ENCODE results near the gene MUS81.

The MUS81 gene

GRCh38 chr11:65861533-65862183 is 1.4 kb downstream of the MUS81 start:
- DNase-seq, result no peak

DNA sequence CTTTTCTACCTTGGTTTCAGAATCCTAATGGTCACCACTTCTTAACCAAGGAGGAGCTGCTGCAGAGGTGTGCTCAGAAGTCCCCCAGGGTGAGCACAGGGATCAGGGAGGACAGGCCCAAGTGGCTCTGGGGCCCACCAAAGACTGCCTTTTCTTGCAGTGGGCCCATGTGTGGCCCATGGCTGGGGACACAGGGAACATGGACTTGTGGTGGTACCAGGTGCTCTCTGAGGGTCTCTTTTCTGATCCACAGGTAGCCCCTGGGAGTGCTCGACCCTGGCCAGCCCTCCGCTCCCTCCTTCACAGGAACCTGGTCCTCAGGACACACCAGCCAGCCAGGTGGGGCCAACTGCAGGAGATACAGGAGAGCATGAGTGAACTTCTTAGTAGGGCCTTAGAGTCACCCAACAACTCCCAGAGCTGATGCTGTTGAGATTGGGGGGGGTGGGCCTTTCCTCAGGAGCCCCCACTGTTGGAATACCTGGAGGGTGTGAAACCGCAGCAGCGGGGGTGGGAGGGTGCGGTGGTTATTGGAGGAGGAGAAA is 2.0 kb downstream of the MUS81 start:
- DNase-seq, result no peak

DNA sequence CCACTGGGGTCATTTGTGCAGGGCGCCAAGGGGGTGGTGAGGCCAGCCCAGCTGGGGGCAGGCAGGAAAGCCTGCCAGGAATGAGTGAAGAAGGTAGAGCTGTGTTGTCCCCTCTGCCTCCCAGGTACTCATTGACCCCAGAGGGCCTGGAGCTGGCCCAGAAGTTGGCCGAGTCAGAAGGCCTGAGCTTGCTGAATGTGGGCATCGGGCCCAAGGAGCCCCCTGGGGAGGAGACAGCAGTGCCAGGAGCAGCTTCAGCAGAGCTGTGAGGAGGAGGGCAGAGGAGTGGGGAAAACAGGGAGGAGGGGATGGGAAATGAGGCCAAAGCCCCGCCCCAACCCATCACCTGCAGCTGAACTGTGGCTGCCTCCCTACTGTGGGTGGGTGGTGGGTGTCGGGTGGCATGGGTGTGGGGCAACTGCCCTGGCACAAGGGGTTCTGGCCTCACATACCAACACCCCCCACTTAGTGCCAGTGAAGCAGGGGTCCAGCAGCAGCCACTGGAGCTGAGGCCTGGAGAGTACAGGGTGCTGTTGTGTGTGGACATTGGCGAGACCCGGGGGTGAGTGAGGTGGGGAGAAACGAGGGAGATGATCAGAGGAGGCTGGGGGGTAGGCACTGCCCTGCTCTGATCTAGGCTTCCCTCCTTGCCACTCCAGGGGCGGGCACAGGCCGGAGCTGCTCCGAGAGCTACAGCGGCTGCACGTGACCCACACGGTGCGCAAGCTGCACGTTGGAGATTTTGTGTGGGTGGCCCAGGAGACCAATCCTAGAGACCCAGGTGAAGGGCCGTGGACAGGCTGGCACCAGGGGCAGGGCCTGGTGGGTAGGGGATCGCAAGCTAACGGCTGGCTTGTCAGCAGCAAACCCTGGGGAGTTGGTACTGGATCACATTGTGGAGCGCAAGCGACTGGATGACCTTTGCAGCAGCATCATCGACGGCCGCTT is 3.0 kb downstream of the MUS81 start:
- DNase-seq, result no peak

DNA sequence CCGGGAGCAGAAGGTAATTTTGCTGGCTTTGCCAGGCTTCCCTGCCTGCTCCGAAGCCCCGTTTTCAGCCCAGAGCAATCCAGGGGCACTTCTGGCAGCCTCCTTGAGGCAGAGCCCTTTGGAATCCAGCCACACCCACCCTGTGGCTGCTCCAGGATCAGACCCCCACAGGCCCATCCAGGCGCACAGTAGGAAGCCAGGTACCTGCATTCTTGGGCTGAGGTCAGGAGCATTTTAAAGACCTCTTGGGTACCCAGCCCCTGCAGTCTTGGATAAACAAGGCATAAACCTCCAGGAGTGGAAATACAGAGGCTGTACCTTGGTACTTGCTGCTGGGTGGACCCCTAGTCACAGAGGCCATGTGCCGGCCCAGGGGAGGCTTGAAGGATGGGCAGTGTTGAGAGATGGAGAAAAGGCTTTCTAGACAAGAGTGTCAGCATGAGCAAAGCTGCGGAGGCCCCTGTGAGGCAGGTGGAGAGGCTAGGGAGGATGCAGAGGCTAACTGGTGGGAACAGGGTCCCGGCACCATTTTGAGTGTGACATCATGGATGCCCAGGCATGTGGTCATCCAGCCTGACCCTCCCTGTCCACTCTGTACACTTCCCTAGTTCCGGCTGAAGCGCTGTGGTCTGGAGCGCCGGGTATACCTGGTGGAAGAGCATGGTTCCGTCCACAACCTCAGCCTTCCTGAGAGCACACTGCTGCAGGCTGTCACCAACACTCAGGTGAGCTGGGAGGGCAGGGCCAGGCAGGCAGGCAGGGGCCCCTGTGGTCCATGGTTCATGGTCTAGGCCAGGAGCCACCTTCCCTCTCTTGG is 3.9 kb downstream of the MUS81 start:
- DNase-seq, result no peak

- no peak for DNase-seq
Observed at GRCh38 chr11:65864706-65865471, 4.7 kb downstream of the MUS81 start.

DNA sequence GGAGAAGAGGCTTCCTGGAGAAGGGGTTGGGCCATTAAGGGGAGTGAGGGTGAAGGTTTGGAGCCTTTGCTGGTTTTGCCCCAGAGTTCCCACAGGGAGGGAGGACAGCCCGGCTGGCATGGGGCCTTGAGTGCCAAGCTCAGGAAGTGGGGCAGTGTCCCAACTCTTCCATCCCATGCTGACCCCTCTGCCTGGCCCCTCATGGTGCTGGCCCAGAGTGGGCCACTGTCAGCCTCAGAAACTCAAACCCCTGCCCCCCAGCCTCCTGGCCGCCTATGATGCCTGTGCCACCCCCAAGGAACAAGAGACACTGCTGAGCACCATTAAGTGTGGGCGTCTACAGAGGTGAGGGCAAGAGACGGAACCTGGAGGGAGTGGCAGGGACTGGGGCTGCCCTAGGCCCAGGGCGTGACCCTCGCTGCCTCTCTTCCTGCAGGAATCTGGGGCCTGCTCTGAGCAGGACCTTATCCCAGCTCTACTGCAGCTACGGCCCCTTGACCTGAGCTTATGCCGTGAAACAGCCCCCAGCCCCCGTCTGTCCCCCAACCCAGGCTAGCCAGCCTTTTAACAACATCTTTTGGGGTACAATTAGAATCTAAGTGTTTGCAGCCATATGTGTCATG is 5.4 kb downstream of the MUS81 start:
- DNase-seq, result no peak

- no peak for DNase-seq
Observed at GRCh38 chr11:65866509-65867283, 6.5 kb downstream of the MUS81 start.

DNA sequence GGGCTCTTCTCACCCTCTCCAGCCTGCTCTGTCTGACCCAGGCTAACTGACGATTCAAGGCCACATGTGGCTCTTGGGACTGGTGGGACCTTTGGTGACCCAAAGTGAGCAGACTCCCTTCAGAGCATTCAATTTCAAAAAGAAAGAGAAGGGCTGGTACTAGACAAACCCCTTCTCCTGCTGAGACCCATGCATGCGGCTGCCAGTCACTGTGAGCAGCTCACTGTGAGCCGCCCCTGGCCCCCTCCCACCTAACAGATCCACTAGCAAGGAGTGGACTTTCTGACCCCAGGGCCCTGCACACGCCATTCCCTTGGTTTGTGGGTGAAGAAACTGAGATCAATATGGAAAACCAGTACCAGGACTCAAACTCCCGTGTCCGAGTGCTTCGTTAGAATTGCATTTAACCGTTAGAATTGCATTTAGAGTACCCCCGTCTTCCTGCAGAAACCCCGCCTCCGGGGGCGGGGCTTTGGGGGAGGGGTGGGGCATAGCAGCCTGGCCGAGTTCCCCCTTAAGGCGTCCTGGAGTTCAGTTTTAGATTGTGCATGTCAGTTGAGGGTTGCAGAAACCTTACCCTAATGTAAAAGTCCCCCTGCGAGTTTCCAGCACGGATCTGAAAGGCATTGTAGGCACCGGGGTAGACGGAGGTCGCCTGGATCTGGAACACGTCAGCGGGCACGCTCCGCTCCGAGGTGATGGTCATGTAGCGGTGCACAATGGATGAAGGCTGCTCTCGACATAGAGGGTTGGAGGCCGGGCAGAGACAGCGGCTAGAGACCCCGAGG is 7.2 kb downstream of the MUS81 start:
- no peak for DNase-seq

GRCh38 chr11:65868076-65868667 is 7.9 kb downstream of the MUS81 start:
- DNase-seq, result peak; percentile 26

DNA sequence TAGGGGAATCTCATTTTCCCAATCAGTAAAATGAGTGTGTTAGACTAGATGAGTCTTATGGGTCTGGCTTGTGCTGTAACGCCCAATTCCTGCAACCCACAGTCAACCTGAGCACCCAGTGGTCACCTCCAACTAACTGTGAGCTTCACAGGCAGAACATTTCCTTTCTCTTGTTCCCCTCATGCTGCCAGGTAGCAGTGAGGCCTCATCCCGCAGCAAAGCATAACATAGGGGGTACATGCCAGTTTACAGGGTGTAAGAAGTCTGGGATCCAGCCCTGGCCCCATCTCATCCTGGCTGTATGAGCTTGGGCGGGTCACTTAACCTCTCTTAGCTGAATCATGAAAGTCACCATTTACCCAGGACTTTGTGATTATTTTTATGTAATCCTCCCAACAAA is 8.7 kb downstream of the MUS81 start:
- no peak for DNase-seq

- no peak for DNase-seq
Observed at GRCh38 chr11:65869643-65870306, 9.5 kb downstream of the MUS81 start.

GRCh38 chr11:65870307-65870658 is 10.1 kb downstream of the MUS81 start:
- DNase-seq, result no peak

DNA sequence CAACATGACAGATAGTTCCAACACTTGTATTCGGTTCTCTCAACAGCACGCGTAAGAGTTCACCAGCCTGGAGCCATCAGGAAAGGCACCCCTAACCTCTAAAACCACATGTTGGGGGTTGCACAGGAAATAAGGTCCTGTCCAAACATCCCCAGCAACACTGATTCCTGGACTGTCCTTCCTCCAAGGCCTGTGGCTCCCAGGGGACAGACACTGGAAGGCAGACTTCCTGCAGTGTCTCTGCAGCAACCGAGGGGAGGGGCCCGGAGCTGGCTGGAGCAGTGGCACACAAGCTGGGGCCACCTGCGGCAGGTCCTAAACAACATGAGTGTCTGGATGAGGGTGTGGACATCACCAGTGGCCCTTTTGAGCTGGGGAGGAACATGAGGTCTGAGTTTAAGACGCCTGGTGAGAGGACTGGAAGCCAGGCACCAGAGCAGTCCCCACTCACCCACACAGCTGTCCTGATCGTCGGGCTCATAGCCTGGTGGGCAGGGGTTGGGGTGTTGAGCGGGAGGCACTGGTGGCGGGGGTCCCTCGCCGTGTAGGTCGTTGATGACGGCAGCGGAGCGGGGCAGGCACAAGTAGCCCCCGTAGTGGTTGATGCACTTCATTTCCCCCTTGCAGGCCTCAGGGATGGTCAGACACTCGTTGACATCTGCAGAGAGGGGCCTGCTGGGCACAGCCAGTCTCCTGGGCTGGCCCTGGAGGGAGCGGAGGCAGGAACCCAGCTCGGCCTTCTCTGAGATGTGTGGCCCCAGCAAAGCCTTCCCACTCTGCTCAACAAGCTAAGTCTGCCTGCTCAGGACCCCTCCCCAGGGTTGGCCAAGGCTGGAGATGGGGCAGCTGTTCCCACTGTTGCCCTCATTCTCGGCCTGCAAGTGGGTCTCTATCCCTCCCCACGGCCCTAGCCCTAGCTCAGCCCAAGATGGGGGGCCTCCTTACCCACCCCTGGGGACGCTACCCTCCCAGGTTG is 10.8 kb downstream of the MUS81 start:
- no peak for DNase-seq

DNA sequence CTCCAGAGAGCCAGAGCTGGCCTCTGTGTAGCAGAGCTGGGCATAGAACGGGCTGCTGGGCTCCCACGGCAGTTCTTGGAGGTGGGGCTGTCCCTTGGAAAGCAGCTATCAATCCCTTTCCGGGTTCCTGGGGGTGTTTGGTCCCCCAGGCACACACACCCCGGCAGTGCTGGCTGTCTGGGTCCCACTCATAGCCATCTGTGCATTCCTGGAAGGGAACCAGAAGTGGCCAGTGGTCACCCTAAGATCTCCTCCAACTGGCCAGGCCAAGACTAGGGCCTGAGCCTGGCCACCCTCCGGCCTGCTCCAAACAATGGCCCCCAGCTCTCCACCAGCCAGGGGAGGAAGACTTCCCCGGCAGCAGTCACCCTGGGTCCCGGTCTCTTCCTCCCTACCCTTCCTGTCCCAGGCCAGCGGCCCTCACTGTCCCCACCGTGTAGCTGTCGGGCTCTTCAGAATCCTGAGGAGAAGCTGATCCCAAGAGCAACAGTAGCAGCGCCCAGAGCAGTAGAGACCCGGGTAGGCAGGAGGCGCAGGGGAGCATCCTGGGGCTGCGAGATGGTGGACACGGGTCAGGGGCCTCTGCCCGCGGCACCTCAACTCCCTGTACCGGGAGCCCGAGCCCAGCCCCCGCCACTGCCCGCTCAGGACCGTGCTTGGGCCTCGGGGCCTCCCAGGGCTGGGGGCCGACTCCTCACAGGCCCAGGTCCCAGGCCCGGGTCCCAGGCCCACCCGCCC is 11.7 kb downstream of the MUS81 start:
- no peak for DNase-seq

DNA sequence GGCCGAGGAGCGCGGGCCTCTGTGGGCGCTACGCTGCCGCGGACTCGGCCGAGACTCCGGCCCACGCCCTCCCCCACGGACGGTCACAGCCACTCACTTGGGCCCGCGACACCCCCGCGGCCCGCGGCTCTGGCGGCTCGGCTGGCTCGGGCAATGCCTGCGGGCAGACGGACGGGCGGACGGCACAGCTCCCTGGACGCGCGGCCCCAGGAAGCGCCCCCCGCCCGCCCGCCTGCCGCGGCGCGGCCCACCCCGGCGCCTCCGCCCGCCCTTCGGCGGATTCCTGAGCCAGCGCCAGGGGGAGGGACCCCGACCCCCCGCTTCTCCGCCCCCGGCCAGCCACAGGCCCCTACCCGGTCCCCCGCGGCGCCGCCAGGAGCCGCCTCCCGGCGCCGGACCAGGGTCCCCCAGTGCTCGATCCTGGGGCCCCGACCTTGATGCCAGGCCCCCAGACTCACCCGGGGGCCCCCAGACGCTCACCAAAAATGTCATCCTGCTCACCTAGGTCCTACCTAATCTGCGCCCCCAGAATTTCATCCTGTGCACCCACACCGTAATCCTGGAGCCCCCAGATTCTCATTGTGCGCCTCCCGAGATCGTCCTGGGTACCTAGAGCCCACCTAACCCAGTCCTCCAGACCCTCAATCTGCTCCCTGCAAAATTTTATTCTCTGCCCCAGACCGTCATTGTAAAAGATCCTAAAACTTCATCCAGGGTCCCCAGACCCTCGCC is 12.5 kb downstream of the MUS81 start, which contains the start of gene EFEMP2:
Gene EFEMP2, minus strand, starts transcription at position 215 of the 732 bp plus-strand sequence. CDS start 446 bp downstream, outside the sequence.
- no peak for DNase-seq
